Activated CD4-positive, alpha-beta T cell treated with anti-CD3 and anti-CD28 coated beads for 24 hours (primary cell): Measurements from ENCODE around the gene CCT3.

Source experiments
- DNase-seq, 2 donors: peaks; one replicate each; pipeline ENCODE4 v3.0.0-alpha.2; 2020; ENCODE audit warnings: low read depth in 2 of 2

The CCT3 gene

DNA sequence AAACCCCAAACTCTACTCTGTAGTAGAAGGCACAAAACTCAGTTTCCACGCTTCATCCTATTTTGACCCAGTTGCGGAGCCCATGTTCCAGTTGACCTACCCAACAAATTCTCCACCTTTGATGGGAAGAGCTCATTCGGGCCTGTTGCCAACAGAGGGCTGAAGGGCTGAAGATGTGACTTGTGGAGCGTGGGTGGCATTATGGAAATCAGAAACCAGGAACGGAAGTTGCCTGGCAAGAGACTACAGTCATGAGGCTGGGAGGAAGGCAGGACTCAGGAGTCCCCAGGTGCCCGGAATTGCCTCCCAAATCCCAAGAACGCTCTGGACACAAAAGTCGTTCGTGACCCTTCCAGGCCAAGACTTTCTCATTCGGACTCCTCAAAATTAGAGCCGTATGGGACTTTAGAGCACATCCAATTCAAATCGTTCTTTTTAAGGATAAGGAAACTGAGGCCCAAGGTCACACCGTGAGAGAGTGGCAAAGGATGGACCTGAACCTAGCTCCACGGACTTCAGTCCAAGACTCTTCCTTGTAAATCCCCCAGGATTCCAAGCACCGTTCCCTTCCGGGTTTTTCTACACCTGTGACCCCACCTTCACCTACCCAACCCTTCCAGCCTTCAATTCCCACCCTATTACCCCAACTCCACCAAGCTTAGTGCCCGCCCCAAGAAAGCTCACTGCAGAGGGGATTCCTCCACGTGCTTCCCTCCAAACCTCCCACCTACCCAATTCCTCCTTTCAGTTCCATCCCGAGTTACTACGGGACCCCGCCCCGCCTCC is 56.2 kb downstream of the CCT3 start:
- no peak for DNase-seq

DNA sequence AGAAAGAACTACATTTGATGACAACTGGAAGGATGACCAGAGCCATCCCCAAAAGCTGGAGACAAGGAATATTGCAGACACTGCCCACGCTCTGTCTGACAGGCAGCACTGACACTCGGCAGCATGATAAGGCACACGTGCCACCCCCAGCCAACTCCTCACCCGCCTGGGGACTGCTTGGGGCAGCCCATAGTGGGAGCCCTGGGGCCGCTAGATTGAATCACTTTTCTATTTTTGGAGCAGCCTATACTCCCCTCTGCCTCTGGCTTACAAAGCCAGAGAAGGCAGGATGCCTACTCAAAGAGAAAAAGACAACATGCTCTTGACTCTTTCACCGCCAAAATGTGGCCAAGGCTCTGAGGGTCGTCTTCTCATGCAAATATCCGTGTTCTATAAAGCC is 56.8 kb downstream of the CCT3 start:
- peak; percentile 33 to 43 for DNase-seq

DNA sequence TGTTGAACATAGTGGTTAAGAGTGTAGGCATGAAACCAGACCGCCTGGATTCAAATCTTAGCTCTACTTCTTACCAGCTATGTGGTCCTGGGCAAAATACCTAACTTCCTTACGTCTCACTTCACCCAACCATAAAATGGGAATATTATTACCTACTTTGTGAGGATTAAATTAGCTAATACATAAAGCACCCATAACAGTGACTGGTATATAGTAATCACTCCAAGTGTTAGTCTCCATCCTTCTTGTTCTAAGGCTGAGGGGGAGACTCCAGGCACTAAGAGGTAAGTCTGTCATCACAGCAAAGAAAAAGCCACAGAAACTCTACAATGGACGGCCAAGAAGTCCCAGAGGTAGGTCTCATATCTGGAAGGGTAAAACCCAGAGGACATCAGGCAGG is 58.3 kb downstream of the CCT3 start:
- no peak for DNase-seq

- DNase-seq, result no peak
Measured at GRCh38 chr1:156276966-156277381, 61.1 kb downstream of the CCT3 start.

DNA sequence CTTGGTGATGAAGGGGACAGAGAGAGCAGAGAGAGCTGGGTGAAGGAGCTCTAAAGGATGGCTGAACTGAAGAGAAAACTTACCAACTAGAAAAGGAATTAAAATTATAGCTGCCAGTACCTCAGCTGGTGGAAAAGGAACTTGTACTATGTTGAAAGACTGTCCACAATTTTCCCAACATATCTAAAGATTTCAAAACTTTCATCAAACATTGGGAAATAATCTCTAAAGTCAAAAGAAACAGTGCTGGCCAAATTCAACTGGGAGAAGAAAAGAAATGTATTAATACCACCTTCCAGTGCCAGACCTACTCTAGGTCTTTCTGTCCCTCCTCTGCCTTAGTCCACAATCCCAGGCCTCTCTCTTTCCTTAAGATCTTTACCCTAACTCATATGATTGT is 61.6 kb downstream of the CCT3 start:
- DNase-seq, result no peak

DNA sequence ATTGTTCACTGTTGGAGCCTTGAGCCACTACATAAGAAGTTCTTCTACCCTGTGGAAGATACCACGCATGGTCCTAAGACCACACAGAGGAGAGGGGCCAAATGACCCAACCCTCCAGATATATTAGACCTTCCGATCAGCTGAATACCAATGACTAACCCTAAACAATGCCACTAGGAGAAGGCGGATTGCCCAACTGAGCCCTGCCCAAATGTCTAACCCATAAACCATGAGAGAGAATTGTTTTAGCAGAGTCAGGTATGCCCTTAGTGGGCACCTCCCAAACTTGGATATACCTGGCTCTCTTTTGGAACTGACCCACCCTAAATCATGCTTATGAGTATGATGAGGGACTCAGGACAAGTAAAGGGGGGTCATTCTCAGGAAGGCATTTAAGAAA is 67.8 kb downstream of the CCT3 start:
- no peak for DNase-seq

GRCh38 chr1:156268336-156268735 is 69.8 kb downstream of the CCT3 start:
- no peak for DNase-seq

DNA sequence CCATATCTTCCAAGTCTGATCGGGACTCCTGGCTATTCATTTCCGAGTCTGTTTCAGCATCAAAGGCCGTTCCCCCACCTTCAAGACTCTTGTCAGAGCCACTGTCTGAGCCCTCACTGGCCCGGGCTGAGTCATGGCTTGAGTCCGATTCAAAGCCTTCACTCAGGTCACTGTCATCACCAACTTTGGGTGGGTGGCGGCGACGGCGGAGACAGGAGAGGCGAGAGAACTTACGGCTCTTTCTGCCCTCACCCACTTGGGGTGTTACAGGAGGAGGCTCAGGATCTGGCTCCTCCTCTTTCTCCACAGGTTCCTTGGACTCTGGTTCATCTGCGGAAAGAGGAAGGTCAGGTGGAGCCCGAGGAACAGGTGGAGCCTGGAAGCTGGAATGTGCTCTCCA is 72.0 kb downstream of the CCT3 start:
- no peak for DNase-seq

GRCh38 chr1:156263288-156263655 is 74.8 kb downstream of the CCT3 start:
- DNase-seq, result no peak

DNA sequence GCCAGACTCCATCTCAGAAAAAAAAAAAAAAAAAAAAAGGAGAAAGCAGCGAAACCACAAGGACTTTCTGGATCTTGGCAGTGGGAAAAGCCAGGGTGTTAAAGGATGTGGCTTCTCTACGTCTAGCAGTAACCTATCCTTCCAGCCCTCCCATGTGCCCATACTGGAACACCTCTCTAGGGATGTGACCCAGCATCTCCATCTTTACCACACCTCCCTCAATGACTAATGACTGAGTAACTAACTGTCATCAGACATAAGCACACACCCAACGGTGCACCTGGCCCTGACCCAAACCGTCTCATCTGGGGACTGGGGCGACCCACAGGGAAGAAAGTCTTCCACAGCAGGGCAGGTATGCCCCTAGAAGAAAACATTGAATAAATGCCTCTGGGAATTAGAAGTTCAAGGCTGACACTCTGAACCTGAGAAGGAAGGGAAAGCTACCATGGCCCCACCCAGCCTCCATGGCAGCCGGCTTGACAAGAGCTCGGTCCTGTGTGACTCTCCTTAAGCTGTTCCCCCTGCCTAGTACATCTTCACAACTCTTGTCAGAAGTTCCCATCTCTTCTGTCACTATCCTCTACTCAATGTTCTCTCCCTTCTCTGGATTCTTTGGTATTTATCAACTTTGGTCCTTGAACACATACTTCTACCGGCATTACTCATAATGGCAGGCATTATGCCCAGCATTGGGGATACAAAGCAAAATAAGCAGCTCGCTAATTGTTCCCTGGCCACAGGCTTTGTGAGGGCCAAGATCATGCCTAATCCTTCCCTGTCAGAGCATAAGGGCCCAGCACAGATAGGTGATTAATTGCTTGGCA is 75.4 kb downstream of the CCT3 start:
- DNase-seq, result no peak

DNA sequence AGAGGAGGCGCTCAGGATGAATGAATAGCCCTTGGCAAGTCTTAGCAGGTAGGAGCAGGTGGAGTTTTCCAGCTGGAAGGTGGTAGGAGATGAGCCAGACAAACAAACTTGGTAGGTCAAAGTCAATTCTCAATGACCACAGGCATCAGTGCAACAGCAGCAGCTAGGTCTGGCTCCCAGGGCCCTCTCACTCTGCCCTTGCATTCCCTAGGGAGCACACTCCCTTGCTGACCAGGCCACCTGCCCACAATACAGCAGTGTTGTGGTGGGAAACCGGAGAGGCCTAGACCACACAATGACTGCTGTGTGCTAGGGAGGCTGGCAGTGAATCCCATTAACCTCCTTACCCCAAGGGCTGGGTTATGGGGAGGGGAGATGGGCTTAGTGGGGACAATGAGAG is 77.2 kb downstream of the CCT3 start:
- DNase-seq, result no peak

DNA sequence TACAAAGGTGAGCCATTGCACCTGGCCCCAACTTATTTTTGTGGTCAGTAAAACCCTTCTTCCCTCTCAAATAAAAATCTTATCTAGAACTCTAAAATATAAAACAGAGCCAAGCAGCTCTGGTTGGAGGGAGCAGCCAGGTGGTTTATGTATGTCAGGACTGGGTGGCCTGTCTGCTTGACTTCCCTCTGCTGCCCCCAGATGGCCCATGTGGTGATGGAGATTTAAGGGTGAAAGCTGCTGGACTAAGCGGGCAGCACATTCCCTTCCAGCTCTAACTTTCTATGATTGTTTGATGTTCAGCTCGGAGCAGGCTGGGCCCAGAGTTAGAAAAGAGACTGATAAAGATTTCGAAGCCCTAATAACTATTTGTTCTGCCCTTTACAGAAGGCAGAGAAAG is 78.3 kb downstream of the CCT3 start:
- no peak for DNase-seq
